ENCODE data around the gene STK39. TPM values are rescaled to one million over a fixed set of nuclear protein-coding genes. Genes with fewer than 3 reads are reported as not detected.

Gene STK39
- total RNA-seq, 4 donors from 2014 or later, result 18.4 to 65.0 (median 27.1) TPM

DNA sequence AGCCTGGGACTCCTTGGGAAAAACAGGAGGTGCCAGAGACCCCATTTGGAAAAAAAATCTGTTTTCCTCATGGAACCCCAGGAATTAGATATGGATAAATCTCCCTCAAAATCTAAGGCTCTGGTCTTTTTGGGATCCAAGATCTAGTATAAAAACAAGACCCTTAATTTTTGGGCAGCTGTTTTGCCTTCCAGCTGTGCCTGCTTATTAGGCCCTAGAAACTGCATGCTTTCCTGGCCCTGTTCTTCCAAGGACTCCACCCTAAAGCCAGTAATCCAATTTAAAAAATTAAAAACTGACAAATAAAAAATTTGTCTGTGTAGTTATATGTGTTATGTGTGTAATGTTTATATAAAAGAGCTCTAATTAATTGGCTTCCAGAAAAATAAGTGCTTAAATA lies 274.6 kb downstream of the STK39 start:
- DNase-seq (ENCODE audit: low spot score), result no peak
- TF ChIP-seq, protein P1, sequence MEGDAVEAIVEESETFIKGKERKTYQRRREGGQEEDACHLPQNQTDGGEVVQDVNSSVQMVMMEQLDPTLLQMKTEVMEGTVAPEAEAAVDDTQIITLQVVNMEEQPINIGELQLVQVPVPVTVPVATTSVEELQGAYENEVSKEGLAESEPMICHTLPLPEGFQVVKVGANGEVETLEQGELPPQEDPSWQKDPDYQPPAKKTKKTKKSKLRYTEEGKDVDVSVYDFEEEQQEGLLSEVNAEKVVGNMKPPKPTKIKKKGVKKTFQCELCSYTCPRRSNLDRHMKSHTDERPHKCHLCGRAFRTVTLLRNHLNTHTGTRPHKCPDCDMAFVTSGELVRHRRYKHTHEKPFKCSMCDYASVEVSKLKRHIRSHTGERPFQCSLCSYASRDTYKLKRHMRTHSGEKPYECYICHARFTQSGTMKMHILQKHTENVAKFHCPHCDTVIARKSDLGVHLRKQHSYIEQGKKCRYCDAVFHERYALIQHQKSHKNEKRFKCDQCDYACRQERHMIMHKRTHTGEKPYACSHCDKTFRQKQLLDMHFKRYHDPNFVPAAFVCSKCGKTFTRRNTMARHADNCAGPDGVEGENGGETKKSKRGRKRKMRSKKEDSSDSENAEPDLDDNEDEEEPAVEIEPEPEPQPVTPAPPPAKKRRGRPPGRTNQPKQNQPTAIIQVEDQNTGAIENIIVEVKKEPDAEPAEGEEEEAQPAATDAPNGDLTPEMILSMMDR (IDR thresholded peaks at IDR 0.05), result no peak
- ATAC-seq (ENCODE audit: low FRiP score), result no peak

DNA sequence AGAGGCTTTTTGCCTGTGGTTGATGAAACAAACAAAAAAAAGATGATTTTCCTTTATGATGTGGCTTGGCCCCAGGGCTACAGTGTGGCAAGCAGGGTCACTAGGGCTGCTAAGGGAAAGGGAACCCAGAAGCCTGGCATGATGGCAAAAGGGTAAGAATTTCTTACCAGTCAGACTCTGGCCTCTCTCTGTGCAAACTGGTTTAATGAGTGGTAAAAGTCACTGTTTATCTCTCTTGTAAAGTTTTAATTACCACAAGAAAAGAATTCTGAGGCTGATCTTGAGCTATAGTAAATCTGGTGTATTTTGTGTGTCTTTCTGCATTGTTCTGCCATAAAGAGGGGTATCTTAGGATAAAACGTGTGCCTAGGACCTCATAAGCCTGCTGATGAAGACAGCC lies 275.4 kb downstream of the STK39 start:
- ATAC-seq (ENCODE audit: low FRiP score) (no peak), DNase-seq (ENCODE audit: low spot score) (no peak)
- TF ChIP-seq, protein P1 (IDR thresholded peaks at IDR 0.05), result no peak

DNA sequence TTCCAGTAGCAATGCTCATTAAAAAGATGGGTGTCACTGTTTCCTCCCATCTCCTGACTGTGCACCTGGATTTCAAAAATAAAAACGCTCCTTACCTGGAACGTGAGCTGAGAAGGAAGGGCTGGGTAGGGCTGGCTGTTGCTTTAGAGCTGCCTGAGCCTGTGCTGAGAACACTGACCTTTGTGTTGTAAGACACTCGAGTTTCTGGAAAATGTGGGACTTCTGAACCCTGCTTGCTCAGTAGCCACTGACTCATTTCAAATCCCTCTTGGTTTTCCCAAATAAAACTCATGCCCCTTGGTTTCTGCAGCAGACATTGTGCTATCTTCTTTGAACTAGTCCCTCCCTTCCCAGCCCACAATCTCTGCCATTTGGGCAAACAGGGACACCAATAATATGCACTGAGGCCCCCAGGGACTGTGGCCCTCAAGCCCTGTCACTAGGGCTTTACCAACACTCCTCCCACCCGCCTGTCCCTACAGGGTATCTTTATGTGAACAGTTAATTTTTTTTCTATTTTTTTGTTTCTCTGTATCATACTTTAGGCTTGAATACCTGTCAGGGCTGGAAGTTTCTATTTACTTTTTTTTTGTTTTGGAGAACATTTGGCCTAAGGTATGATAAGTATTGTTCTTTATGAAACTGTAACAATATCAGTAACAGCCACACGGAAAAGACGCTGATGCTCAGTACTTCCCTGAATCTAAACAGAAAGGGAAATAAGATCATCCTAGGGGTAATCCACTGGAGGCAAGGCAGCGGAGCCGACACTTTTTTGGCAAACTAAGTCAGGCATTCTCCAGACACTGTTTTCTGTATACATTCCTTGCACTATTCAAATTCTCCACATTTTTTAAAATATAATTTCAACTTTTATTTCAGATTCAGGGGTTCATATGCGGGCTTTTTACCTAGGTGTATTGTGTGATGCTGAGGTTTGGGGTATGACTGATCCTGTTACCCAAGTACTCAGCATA lies 280.2 kb downstream of the STK39 start:
- TF ChIP-seq, protein P1 (IDR thresholded peaks at IDR 0.05), result no peak
- no peak for DNase-seq (ENCODE audit: low spot score)
- ATAC-seq (ENCODE audit: low FRiP score), result no peak

DNA sequence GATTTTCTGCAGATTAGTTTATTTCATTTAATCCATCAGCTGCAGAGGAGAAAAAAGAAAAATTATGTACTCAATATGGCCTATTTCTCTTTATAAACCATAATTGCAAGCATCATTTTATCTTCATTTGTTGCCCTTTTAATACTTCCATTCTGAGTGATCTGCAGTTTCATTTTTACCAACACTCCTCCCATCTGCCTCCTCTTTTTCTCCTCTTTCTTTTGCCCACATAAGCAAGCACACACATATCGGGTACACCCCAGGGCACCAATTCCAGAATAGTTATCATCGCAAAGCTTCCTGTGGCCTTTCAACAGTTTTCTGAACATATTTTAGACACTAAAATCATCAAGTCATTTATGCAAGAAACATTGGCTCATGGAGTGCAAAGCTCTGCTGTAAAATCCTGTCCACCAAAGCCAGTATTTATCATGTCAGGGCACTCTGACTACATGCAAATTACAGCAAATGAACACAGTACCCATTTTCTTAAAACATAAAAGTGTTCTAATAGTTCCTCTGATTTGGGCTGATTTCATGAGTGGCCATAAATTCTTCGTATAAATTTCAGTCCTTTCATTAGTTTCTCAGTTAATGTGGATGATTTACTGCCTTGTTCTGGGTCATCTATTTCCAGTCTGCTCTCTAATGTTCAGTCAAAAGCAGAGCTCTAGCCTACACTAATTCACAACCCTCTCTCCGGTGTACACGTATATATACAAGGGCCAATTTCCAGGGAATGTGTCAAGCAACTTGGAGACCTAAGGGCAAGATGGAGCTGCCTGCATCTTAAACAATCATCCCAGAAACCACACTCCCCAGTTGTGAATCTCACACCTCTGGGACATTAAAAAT lies 281.3 kb downstream of the STK39 start:
- no peak for ATAC-seq (ENCODE audit: low FRiP score)
- TF ChIP-seq, protein P1 (IDR thresholded peaks at IDR 0.05), result no peak
- DNase-seq (ENCODE audit: low spot score), result no peak

DNA sequence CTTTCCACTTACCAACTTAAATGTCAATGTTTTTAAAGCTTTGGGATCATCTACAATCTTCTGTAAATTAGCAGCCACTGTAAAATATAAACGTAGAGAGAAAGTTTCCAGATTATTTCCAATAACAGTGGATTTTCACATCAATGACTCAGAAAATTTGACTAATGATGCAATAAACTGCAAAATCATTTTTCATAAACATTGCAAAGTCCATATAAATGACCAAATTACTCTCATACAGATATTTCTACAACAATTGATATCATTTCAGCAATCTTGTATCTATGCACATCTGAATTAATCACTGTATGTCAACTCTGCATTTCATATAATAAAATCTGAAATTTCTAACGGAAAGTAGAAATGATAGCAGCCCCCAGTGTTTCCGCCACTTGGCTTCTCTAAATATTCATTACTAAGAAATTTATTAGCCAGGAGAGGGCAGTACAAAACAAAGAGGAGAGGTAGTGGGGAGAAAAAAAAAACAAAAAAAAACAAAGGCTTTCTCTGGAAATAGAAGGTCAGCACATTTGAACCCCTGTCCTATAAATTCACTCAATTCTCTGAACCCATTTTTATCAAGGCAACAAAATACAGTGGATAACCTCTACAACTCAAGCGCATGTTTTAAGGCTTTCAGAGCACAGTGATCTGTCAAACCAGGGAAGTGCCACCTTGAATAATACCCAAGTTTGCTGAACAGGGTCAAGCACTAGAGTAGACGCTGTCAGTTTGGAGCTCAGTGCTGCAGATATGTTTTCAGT lies 282.6 kb downstream of the STK39 start:
- ATAC-seq (ENCODE audit: low FRiP score) (no peak), DNase-seq (ENCODE audit: low spot score) (no peak)
- TF ChIP-seq, protein P1 (IDR thresholded peaks at IDR 0.05), result no peak

DNA sequence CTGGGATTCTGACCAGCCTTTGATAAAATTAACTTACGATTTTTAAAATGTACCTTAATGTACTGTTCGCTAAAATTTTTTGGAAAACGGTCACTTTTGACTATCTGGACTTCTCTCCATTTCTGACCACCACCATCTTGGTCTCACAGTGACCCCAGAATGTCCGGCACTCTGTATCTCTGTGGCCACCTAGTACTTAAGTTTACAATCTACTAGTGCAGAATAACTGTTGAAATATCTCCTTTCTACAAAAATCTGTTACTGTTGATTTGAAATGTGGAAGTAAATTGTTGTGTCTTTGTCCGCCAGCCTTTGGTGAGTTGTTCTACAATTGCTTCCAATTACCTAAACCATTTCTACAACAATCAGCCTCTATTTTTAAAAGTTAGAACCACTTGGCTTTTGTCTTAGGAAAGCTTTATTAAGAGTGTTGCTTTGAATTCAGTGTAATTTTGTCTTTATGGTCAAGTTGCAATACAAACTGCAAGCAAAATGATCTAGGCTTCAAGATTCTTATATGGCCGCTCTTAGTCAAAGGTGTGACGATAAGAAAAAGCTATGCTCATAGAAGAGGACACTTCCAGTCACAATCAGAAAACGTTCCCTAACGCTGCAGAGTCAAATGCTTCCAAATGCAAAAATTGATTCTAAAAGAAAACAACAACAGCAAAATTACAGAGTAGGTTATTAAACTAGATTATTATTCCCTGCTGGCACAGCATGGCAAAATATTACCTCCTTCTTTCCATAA lies 283.3 kb downstream of the STK39 start:
- DNase-seq (ENCODE audit: low spot score) (no peak), ATAC-seq (ENCODE audit: low FRiP score) (no peak)
- TF ChIP-seq, protein P1 (IDR thresholded peaks at IDR 0.05), result no peak
